CD8-positive, alpha-beta memory T cell (primary cell): ENCODE measurements around the gene SAMD13. TPM values are rescaled to one million over a fixed set of nuclear protein-coding genes. Genes with fewer than 3 reads are reported as not detected.

Source experiments
- CTCF ChIA-PET: fragments of 350-600 bp; sonication (Branson Sonifier 250); formaldehyde crosslinking; loops from one replicate; lab custom pipeline; 2021; ENCODE audit warnings: antibody characterized with exemption; lab: Charles Lee
- POLR2A ChIA-PET: fragments of 350-600 bp; sonication (Branson Sonifier 250); formaldehyde crosslinking; loops from one replicate; lab custom pipeline; 2021; ENCODE audit warnings: antibody characterized with exemption; lab: Charles Lee
- DNase-seq, 5 donors: peaks; one replicate each; pipeline versions ENCODE4 v3.0.0 to v3.0.0-alpha.2; 2020 to 2022; ENCODE audit warnings: mixed read lengths in 1 of 5
- H3K27ac ChIP-seq: one replicate; pipeline ENCODE4 v1.7.0; 2013; ENCODE audit warnings: low read depth, mild to moderate bottlenecking, low read length, moderate library complexity
- H3K27me3 ChIP-seq: 2 replicates; pipeline ENCODE4 v1.7.0; 2013; ENCODE audit warnings: low read length, mild to moderate bottlenecking; ENCODE audit not compliant: insufficient read depth, poor library complexity, severe bottlenecking
- H3K36me3 ChIP-seq: 2 replicates; pipeline ENCODE4 v1.7.0; 2013; ENCODE audit warnings: mild to moderate bottlenecking, low read length, moderate library complexity; ENCODE audit not compliant: insufficient read depth
- H3K4me1 ChIP-seq: 2 replicates; pipeline ENCODE4 v1.7.0; 2013; ENCODE audit warnings: mild to moderate bottlenecking, low read length, moderate library complexity; ENCODE audit not compliant: insufficient read depth
- H3K4me3 ChIP-seq: 2 replicates; pipeline ENCODE4 v1.7.0; 2013; ENCODE audit warnings: mild to moderate bottlenecking, low read length
- H3K9me3 ChIP-seq: 2 replicates; pipeline ENCODE4 v1.7.0; 2013; ENCODE audit warnings: mild to moderate bottlenecking, low read length
- H3K27ac Mint-ChIP-seq, 8 donors: one replicate each; pipeline ENCODE4 v1.8.0; 2020 to 2021; ENCODE audit warnings: mixed read lengths in 8 of 8, mild to moderate bottlenecking in 6 of 8, inconsistent platforms in 3 of 8, moderate library complexity in 3 of 8
- H3K27me3 Mint-ChIP-seq, 2 donors: one replicate each; pipeline ENCODE4 v1.8.0; 2020 to 2021; ENCODE audit warnings: mixed read lengths in 2 of 2, mild to moderate bottlenecking in 1 of 2, moderate library complexity in 1 of 2
- H3K36me3 Mint-ChIP-seq, 3 donors: one replicate each; pipeline ENCODE4 v1.8.0; 2020 to 2021; ENCODE audit warnings: mixed read lengths in 3 of 3, inconsistent platforms in 1 of 3, mild to moderate bottlenecking in 1 of 3
- H3K4me1 Mint-ChIP-seq, 3 donors: one replicate each; pipeline ENCODE4 v1.8.0; 2020 to 2021; ENCODE audit warnings: mixed read lengths in 3 of 3, inconsistent platforms in 1 of 3, mild to moderate bottlenecking in 1 of 3
- H3K4me3 Mint-ChIP-seq, 7 donors: one replicate each; pipeline ENCODE4 v1.8.0; 2020 to 2021; ENCODE audit warnings: mixed read lengths in 7 of 7, mild to moderate bottlenecking in 6 of 7, moderate library complexity in 4 of 7, inconsistent platforms in 2 of 7
- H3K9me3 Mint-ChIP-seq, 5 donors: one replicate each; pipeline ENCODE4 v1.8.0; 2020 to 2022; ENCODE audit warnings: mixed read lengths in 5 of 5, mild to moderate bottlenecking in 3 of 5, moderate library complexity in 2 of 5, inconsistent platforms in 1 of 5
- polyA plus RNA-seq: library from polyadenylated mRNA; unstranded; fragments of 300-500 nt; fragmentation: Illumina TruSeq; gene quantifications from one replicate; pipeline ENCODE4 v1.2.3, GENCODE V29; 2021
- total RNA-seq, 2 experiments: library from RNA; stranded (reverse); gene quantifications; one replicate each; pipeline ENCODE4 v1.2.3, GENCODE V29; 2021

SAMD13 gene
- total and polyA plus RNA-seq, 3 experiments from 2014 or later, result 0.35 to 0.48 (median 0.39) TPM

DNA sequence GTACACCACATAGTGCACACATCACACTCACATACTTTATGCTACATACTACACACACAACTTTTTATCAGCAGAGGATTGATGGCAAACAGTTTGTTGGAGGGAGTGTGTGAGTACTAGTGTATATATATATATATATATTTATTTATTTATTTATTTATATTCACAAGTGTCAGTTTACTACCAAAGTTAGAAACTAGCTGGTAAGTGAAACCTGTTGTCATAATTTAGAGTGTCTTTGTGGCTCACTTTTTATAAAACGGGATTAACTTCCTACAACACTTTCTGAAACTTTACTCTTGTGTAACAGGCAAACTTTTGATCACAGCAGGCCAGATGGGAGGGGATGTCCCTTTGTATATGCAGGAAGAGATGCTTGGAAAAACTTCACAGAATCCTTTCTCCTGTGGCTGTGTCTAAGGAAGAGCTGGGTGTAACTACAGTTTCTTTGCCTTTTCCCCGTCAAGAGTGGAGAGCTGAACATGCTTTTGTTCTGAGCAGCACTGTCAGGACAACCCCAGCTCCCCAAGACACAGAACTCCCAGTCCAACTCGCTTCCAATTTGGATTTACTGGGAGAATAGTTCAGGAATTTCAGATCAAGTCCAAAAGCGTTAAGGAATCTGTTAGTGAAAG lies 1.9 kb upstream of the SAMD13 start:
- Histone ChIP-seq H3K4me3 (no peak overlapping the region), H3K9me3 (no peaks in the 10 kb centered on the region), H3K27me3 (no peaks in the 10 kb centered on the region), H3K27ac (no peak overlapping the region), H3K36me3 (no peaks in the 10 kb centered on the region), H3K4me1 (peaks cover 16% of the 10 kb centered on the region)
- POLR2A ChIA-PET, result interaction anchor here (0.6 kb wide), 1 partner anchor 390 kb away, joined by 8 read pairs; no protein-coding TSS in a partner anchor
- DNase-seq, result no peak
- Mint-ChIP-seq H3K27me3 (peaks cover 11 to 18% of the 10 kb centered on the region in 2 donors), H3K27ac (peak overlapping the region in 2 of 8 donors; percentile 4 to 17), H3K4me1 (peaks cover 26 to 48% (median 29%) of the 10 kb centered on the region in 3 donors), H3K9me3 (peaks cover 0 to 2% (median 0%) of the 10 kb centered on the region in 5 donors), H3K36me3 (peaks cover 0 to 5% (median 4%) of the 10 kb centered on the region in 3 donors), H3K4me3 (peak overlapping the region; percentile 77 to 93 (median 89))
- CTCF ChIA-PET, result no interaction called here

DNA sequence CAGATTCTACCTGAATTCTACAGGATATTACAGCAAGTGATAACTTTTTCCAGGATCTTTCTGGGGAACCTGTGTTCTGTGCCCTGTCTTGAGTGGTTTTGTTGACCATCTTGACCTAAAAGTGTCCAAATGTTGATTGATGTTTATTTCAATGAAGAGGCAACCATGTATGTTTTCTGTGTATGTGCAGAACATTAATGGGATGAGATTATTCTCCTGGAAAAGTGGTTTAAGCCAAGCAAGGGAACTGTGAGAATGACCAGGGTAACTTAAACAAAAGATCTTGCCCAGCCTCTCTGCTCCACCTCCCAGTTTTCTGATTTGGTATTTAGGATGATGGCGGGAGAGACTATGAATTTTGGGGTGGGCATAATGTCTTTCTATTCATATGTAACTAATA lies 1.0 kb upstream of the SAMD13 start:
- Mint-ChIP-seq H3K4me3 (peak overlapping the region in 1 of 7 donors; percentile 48), H3K4me1 (peaks cover 26 to 48% (median 29%) of the 10 kb centered on the region in 3 donors), H3K9me3 (peaks cover 0 to 2% (median 0%) of the 10 kb centered on the region in 5 donors), H3K27me3 (peaks cover 11 to 12% of the 10 kb centered on the region in 2 donors), H3K36me3 (peaks cover 0 to 4% (median 1%) of the 10 kb centered on the region in 3 donors), H3K27ac (no peak overlapping the region)
- H3K4me3 ChIP-seq, result no peak overlapping the region
- no peaks in the 10 kb centered on the region for H3K27me3 ChIP-seq
- CTCF ChIA-PET, result no interaction called here
- DNase-seq, result no peak
- no peaks in the 10 kb centered on the region for H3K36me3 ChIP-seq
- no peaks in the 10 kb centered on the region for H3K9me3 ChIP-seq
- H3K27ac ChIP-seq, result no peak overlapping the region
- peaks cover 16% of the 10 kb centered on the region for H3K4me1 ChIP-seq
- POLR2A ChIA-PET, result no interaction called here

DNA sequence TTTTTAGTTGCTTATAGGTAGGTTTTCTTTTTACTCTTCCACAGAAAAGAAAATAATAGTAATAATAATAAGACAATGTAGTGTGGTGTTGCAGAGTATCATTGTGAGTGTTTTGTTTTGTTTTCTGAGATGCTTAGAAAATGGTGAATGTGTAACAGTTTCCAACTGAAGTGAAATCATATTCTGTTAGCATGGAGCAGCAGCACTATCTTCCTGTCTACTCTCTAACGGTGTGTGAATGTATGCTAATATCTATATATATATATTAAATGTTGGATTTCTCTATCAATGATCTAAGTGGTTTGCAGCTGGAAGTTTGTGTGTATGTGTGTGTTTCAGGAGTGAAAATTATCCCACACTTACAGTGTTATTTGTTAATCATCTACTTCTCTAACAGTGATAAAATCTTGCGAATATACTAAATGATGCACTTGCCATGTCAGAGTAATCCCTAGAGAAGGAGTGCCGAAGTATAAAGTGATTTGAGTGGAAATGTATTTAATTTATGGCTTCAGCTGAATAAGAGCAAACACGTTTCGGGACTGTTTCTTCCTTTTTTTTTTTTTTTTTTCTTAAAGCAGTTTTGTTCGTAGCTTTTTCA lies 377 bp downstream of the SAMD13 start:
- ChIA-PET POLR2A (interaction anchor here (0.7 kb wide), 1 partner anchor 95 kb away, joined by 5 read pairs; no protein-coding TSS in a partner anchor), CTCF (interaction anchor here (0.8 kb wide), 1 partner anchor 452 kb away, joined by 3 read pairs; no protein-coding TSS in a partner anchor)
- Histone ChIP-seq H3K27me3 (no peaks in the 10 kb centered on the region), H3K4me3 (no peak overlapping the region), H3K36me3 (no peaks in the 10 kb centered on the region), H3K4me1 (peaks cover 16% of the 10 kb centered on the region), H3K27ac (no peak overlapping the region), H3K9me3 (no peaks in the 10 kb centered on the region)
- peaks cover 26 to 48% (median 29%) of the 10 kb centered on the region in 3 donors for H3K4me1 Mint-ChIP-seq
- H3K4me3 Mint-ChIP-seq, result peak overlapping the region in 2 of 7 donors; percentile 48 to 49
- no peak for DNase-seq
- H3K36me3 Mint-ChIP-seq, result peaks cover 0 to 4% (median 2%) of the 10 kb centered on the region in 3 donors
- no peak overlapping the region for H3K27ac Mint-ChIP-seq
- H3K9me3 Mint-ChIP-seq, result peaks cover 0 to 2% (median 0%) of the 10 kb centered on the region in 5 donors
- peaks cover 4 to 5% of the 10 kb centered on the region in 2 donors for H3K27me3 Mint-ChIP-seq

DNA sequence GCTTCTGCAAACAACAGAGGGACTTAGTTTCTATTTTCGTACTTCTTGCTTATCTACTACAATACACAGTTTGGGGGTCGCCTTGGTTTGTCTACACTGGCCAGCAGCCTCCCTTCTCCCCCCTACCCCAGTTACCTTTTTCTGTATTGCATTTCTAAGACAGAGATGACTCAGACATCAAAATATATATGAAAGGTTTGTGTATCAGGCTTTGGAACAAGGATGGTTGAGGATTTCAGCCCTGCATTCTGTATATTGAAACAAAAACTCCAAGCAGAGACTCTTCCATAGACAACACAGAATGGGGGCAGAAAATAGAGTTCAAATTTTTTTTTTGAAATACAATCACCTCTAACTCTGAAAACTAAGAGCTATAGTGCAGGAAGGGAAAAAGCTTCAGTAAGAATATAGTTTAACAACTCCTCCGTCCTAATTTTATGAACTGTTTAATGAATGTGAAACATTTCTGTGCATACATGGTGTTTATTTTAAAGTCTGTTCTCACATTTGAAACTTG lies 1.9 kb downstream of the SAMD13 start:
- CTCF ChIA-PET, result no interaction called here
- POLR2A ChIA-PET, result no interaction called here

DNA sequence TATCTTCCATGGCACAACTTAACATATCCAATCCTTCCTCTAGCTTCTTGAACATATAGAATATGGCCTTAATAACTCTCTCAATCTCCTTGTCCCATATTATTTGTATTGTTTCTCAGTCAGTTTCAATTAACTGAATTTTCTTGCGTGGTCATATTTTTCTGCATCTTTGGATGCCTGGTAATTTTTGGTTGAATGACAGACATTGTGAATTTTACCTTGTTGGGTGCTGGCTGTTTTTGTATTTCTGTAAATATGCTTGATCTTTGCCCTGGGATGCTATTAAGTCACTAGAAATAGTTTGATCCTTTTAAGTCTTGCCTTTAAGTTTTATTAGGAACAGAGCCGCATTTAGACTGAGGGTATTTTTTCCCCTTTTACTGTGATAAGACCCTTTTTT lies 5.9 kb downstream of the SAMD13 start:
- POLR2A ChIA-PET, result no interaction called here

More for the DNA sequence above, 1.9 kb downstream of the SAMD13 start:
- peaks cover 21 to 42% (median 23%) of the 10 kb centered on the region in 3 donors for H3K4me1 Mint-ChIP-seq
- H3K27ac Mint-ChIP-seq, result peak overlapping the region in 1 of 8 donors; percentile 25
- Histone ChIP-seq H3K27me3 (no peaks in the 10 kb centered on the region), H3K36me3 (no peaks in the 10 kb centered on the region), H3K9me3 (peaks cover 6% of the 10 kb centered on the region), H3K4me1 (peaks cover 16% of the 10 kb centered on the region), H3K4me3 (peak overlapping the region; percentile 1), H3K27ac (no peak overlapping the region)
- peaks cover 4 to 12% (median 9%) of the 10 kb centered on the region in 5 donors for H3K9me3 Mint-ChIP-seq
- peaks cover 0 to 13% (median 1%) of the 10 kb centered on the region in 3 donors for H3K36me3 Mint-ChIP-seq
- peak overlapping the region in 5 of 7 donors; percentile 19 to 70 (median 32) for H3K4me3 Mint-ChIP-seq
- no peak for DNase-seq
- peaks cover 4 to 8% of the 10 kb centered on the region in 2 donors for H3K27me3 Mint-ChIP-seq

DNA sequence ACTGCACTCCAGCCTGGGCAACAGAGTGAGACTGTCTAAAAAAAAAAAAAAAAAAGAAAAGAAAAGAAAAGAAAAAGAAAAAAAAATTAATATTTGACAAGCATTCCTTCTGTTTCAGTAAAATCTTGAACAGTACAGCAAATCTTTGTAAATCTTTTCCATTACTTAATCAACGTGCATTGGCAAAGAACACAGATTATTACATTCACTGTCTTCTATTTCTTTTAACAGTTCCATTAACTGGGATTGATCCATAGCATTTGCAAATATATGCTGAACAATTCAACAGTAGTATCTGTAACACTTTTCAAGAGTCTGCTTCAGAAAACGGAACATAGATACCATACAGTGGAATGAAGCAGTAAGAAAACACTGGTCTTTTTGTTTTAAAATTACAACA lies 9.8 kb downstream of the SAMD13 start:
- Histone ChIP-seq H3K9me3 (peaks cover 6% of the 10 kb centered on the region), H3K27me3 (no peaks in the 10 kb centered on the region), H3K4me1 (no peaks in the 10 kb centered on the region), H3K4me3 (no peak overlapping the region), H3K27ac (no peak overlapping the region), H3K36me3 (no peaks in the 10 kb centered on the region)
- peaks cover 7 to 12% (median 9%) of the 10 kb centered on the region in 5 donors for H3K9me3 Mint-ChIP-seq
- no peaks in the 10 kb centered on the region for H3K4me1 Mint-ChIP-seq
- ChIA-PET CTCF (no interaction called here), POLR2A (no interaction called here)
- H3K27ac Mint-ChIP-seq, result no peak overlapping the region
- H3K36me3 Mint-ChIP-seq, result peaks cover 0 to 13% (median 0%) of the 10 kb centered on the region in 3 donors
- no peak for DNase-seq
- peaks cover 10% of the 10 kb centered on the region in 2 donors for H3K27me3 Mint-ChIP-seq
- H3K4me3 Mint-ChIP-seq, result no peak overlapping the region

More for the DNA sequence above, 5.9 kb downstream of the SAMD13 start:
- H3K4me1 ChIP-seq, result peaks cover 3% of the 10 kb centered on the region
- H3K9me3 Mint-ChIP-seq, result peaks cover 7 to 12% (median 9%) of the 10 kb centered on the region in 5 donors
- no peaks in the 10 kb centered on the region for H3K27me3 ChIP-seq
- peaks cover 0 to 13% (median 0%) of the 10 kb centered on the region in 3 donors for H3K36me3 Mint-ChIP-seq
- H3K4me1 Mint-ChIP-seq, result peaks cover 11% of the 10 kb centered on the region in 3 donors
- no peak for DNase-seq
- CTCF ChIA-PET, result no interaction called here
- peaks cover 0 to 10% of the 10 kb centered on the region in 2 donors for H3K27me3 Mint-ChIP-seq
- H3K4me3 ChIP-seq, result no peak overlapping the region
- no peak overlapping the region for H3K27ac ChIP-seq
- H3K9me3 ChIP-seq, result peaks cover 6% of the 10 kb centered on the region
- no peaks in the 10 kb centered on the region for H3K36me3 ChIP-seq
- H3K4me3 Mint-ChIP-seq, result no peak overlapping the region
- peak overlapping the region in 1 of 8 donors; percentile 32 for H3K27ac Mint-ChIP-seq

DNA sequence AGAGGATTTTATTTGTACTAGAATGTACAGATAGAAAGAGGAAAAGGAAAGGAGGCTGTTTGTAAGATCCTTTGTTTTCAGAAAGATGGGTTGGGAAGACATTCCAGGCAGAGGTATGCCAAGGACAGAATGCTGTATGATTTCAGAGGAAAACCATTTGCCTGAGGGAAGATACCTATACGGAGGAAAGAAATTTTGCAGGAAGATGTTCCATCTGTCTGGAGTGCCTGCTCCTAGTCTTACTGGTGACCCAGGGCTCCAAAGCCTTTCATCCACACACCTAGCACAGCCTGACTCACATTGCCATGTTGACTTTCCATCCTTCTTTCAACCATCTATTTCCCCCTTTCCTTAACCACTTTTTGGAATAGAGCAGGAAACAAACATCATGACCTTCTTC lies 18.2 kb downstream of the SAMD13 start:
- ChIA-PET POLR2A (no interaction called here), CTCF (no interaction called here)
- H3K4me1 Mint-ChIP-seq, result peaks cover 0 to 4% (median 3%) of the 10 kb centered on the region in 3 donors
- no peak overlapping the region for H3K4me3 Mint-ChIP-seq
- Histone ChIP-seq H3K27ac (no peak overlapping the region), H3K36me3 (no peaks in the 10 kb centered on the region), H3K4me1 (no peaks in the 10 kb centered on the region), H3K4me3 (no peak overlapping the region), H3K27me3 (no peaks in the 10 kb centered on the region), H3K9me3 (no peaks in the 10 kb centered on the region)
- no peak for DNase-seq
- peaks cover 0 to 5% (median 3%) of the 10 kb centered on the region in 5 donors for H3K9me3 Mint-ChIP-seq
- H3K36me3 Mint-ChIP-seq, result peaks cover 0 to 9% (median 0%) of the 10 kb centered on the region in 3 donors
- peaks cover 6 to 22% of the 10 kb centered on the region in 2 donors for H3K27me3 Mint-ChIP-seq
- H3K27ac Mint-ChIP-seq, result no peak overlapping the region
